Measurements from ENCODE around the gene MGAT4B. TPM values are rescaled to one million over a fixed set of nuclear protein-coding genes. Genes with fewer than 3 reads are reported as not detected.

Gene MGAT4B
- polyA plus RNA-seq, 1 donor (not counting 4 experiments of a cell fraction or from before 2014, with no cell fraction given), result 69.8 TPM

GRCh38 chr5:179834120-179834519 lies 27.5 kb upstream of the MGAT4B start:
- TF ChIP-seq EZH2 (IDR thresholded peaks at IDR 0.05; ENCODE audit: low read length) (no peak), CTCF (optimal IDR thresholded peaks at IDR 0.05 in 1 of 3, IDR thresholded peaks at IDR 0.05 in 1 of 3, conservative IDR thresholded peaks at IDR 0.05 in 1 of 3; ENCODE audit: extremely low read depth in 1 of 3, insufficient read depth in 2 of 3, low read length in 3 of 3) (no peak)
- H2AFZ ChIP-seq (ENCODE audit: control insufficient read depth, low read length), result no peak overlapping the region
- H3K9me3 ChIP-seq (ENCODE audit: control insufficient read depth, low read depth, low read length), result no peaks in the 10 kb centered on the region
- H3K4me3 ChIP-seq (ENCODE audit: control insufficient read depth in 2 of 3, extremely low read depth in 1 of 3, insufficient read depth in 2 of 3, low read depth in 1 of 3, low read length in 3 of 3), result no peak overlapping the region
- H3K9me1 ChIP-seq (ENCODE audit: control insufficient read depth, extremely low read depth, insufficient read depth, low read length), result no peaks in the 10 kb centered on the region
- peaks cover 28 to 44% of the 10 kb centered on the region in 2 experiments for H3K36me3 ChIP-seq (ENCODE audit: control insufficient read depth in 2 of 2, extremely low read depth in 1 of 2, insufficient read depth in 2 of 2, low read length in 2 of 2)
- no peak overlapping the region for H3K4me2 ChIP-seq (ENCODE audit: control insufficient read depth, extremely low read depth, insufficient read depth, low read depth, low read length)
- H4K20me1 ChIP-seq (ENCODE audit: control insufficient read depth, extremely low read depth, insufficient read depth, low read length), result no peaks in the 10 kb centered on the region
- no peaks in the 10 kb centered on the region for H3K79me2 ChIP-seq (ENCODE audit: control insufficient read depth, insufficient read depth, low read length)
- no peaks in the 10 kb centered on the region for H3K4me1 ChIP-seq (ENCODE audit: control insufficient read depth, extremely low read depth, insufficient read depth, low read length)
- H3K27me3 ChIP-seq (ENCODE audit: control insufficient read depth, extremely low read depth, insufficient read depth, low read length), result no peaks in the 10 kb centered on the region
- no peak for FAIRE-seq
- dilution Hi-C loops (cut with MboI; ENCODE audit: extremely low pct_ligation_motif_present, low sequenced_read_pairs), result loop anchor here (25.0 kb wide), 1 partner anchor 97 kb away; the partner anchor contains the start of gene MAML1
- H3K9ac ChIP-seq (ENCODE audit: control insufficient read depth, extremely low read depth, insufficient read depth, low read length), result no peak overlapping the region
- DNase-seq (ENCODE audit: low read depth, low spot score), result no peak
- no peak overlapping the region for H3K27ac ChIP-seq (ENCODE audit: control insufficient read depth, insufficient read depth, low read length)

GRCh38 chr5:179833709-179834070 lies 27.0 kb upstream of the MGAT4B start:
- peaks cover 32 to 46% of the 10 kb centered on the region in 2 experiments for H3K36me3 ChIP-seq (ENCODE audit: control insufficient read depth in 2 of 2, extremely low read depth in 1 of 2, insufficient read depth in 2 of 2, low read length in 2 of 2)
- no peak for DNase-seq (ENCODE audit: low read depth, low spot score)
- FAIRE-seq, result no peak
- H3K27me3 ChIP-seq (ENCODE audit: control insufficient read depth, extremely low read depth, insufficient read depth, low read length), result no peaks in the 10 kb centered on the region
- no peak overlapping the region for H3K4me2 ChIP-seq (ENCODE audit: control insufficient read depth, extremely low read depth, insufficient read depth, low read depth, low read length)
- H3K4me1 ChIP-seq (ENCODE audit: control insufficient read depth, extremely low read depth, insufficient read depth, low read length), result no peaks in the 10 kb centered on the region
- TF ChIP-seq CTCF (optimal IDR thresholded peaks at IDR 0.05 in 1 of 3, IDR thresholded peaks at IDR 0.05 in 1 of 3, conservative IDR thresholded peaks at IDR 0.05 in 1 of 3; ENCODE audit: extremely low read depth in 1 of 3, insufficient read depth in 2 of 3, low read length in 3 of 3) (no peak), EZH2 (IDR thresholded peaks at IDR 0.05; ENCODE audit: low read length) (no peak)
- no peak overlapping the region for H3K9ac ChIP-seq (ENCODE audit: control insufficient read depth, extremely low read depth, insufficient read depth, low read length)
- H3K4me3 ChIP-seq (ENCODE audit: control insufficient read depth in 2 of 3, extremely low read depth in 1 of 3, insufficient read depth in 2 of 3, low read depth in 1 of 3, low read length in 3 of 3), result no peak overlapping the region
- H4K20me1 ChIP-seq (ENCODE audit: control insufficient read depth, extremely low read depth, insufficient read depth, low read length), result no peaks in the 10 kb centered on the region
- H3K9me3 ChIP-seq (ENCODE audit: control insufficient read depth, low read depth, low read length), result no peaks in the 10 kb centered on the region
- no peak overlapping the region for H3K27ac ChIP-seq (ENCODE audit: control insufficient read depth, insufficient read depth, low read length)
- no peak overlapping the region for H2AFZ ChIP-seq (ENCODE audit: control insufficient read depth, low read length)
- dilution Hi-C loops (cut with MboI; ENCODE audit: extremely low pct_ligation_motif_present, low sequenced_read_pairs), result loop anchor here (25.0 kb wide), 1 partner anchor 96 kb away; the partner anchor contains the start of gene MAML1
- no peaks in the 10 kb centered on the region for H3K9me1 ChIP-seq (ENCODE audit: control insufficient read depth, extremely low read depth, insufficient read depth, low read length)
- H3K79me2 ChIP-seq (ENCODE audit: control insufficient read depth, insufficient read depth, low read length), result no peaks in the 10 kb centered on the region

Data from keratinocyte (primary cell).